GM21423 (cell line): ENCODE results near the gene TMEM38B.
"Not testable (repeated sequence)": the region's sequence is repeated elsewhere in the genome, so short reads cannot be mapped to it uniquely, and the experiment has no call there.

ENCODE experiments used
- ATAC-seq: cut with Tn5 transposase; IDR thresholded peaks from one replicate; pipeline ENCODE4 v1.9.1; 2021; ENCODE audit warnings: mild to moderate bottlenecking, moderate library complexity; ENCODE audit not compliant: unreplicated experiment

TMEM38B gene

GRCh38 chr9:105714020-105714331 is 19.6 kb downstream of the TMEM38B start:
- ATAC-seq: no peak

- ATAC-seq: no peak
These were observed 21.8 kb downstream of the TMEM38B start for GRCh38 chr9:105716146-105716545.

- ATAC-seq: no peak
These were observed 27.8 kb downstream of the TMEM38B start for GRCh38 chr9:105722099-105722498.

GRCh38 chr9:105725370-105725769 is 31.0 kb downstream of the TMEM38B start:
- no peak for ATAC-seq

GRCh38 chr9:105728230-105728629 is 33.9 kb downstream of the TMEM38B start:
- not testable (repeated sequence) for ATAC-seq

- ATAC-seq: not testable (repeated sequence)
These were observed 37.1 kb downstream of the TMEM38B start for GRCh38 chr9:105731420-105731819.

- no peak for ATAC-seq
These were observed 41.0 kb downstream of the TMEM38B start for GRCh38 chr9:105735366-105735765.

- ATAC-seq: no peak
These were observed 42.9 kb downstream of the TMEM38B start for GRCh38 chr9:105737205-105737604.

GRCh38 chr9:105742088-105742487 is 47.7 kb downstream of the TMEM38B start:
- ATAC-seq: no peak

- not testable (repeated sequence) for ATAC-seq
These were observed 53.0 kb downstream of the TMEM38B start for GRCh38 chr9:105747325-105747724.

- ATAC-seq: no peak
These were observed 57.4 kb downstream of the TMEM38B start for GRCh38 chr9:105751761-105752160.

- ATAC-seq: no peak
These were observed 63.3 kb downstream of the TMEM38B start for GRCh38 chr9:105757496-105758251.

GRCh38 chr9:105760053-105760452 is 65.7 kb downstream of the TMEM38B start:
- ATAC-seq: no peak

- not testable (repeated sequence) for ATAC-seq
These were observed 88.5 kb downstream of the TMEM38B start for GRCh38 chr9:105782561-105783494.

GRCh38 chr9:105783495-105783872 is 89.1 kb downstream of the TMEM38B start:
- ATAC-seq: not testable (repeated sequence)

GRCh38 chr9:105786796-105787195 is 92.5 kb downstream of the TMEM38B start:
- not testable (repeated sequence) for ATAC-seq

GRCh38 chr9:105816202-105816744 is 121.9 kb downstream of the TMEM38B start:
- no peak for ATAC-seq

GRCh38 chr9:105816981-105817380 is 122.6 kb downstream of the TMEM38B start:
- ATAC-seq: no peak

- no peak for ATAC-seq
These were observed 124.6 kb downstream of the TMEM38B start for GRCh38 chr9:105818903-105819302.

GRCh38 chr9:105822814-105823213 is 128.5 kb downstream of the TMEM38B start:
- no peak for ATAC-seq
